Measurements from ENCODE around the gene ZMYND12. TPM values are rescaled to one million over a fixed set of nuclear protein-coding genes. Genes with fewer than 3 reads are reported as not detected.

Gene ZMYND12
- polyA plus RNA-seq, 1 of the 3 experiments (the other 2 are of a cell fraction) = 0.18 TPM

- Histone ChIP-seq H3K9me2 (no peaks in the 10 kb centered on the region), H3K4me3 (ENCODE audit: low read depth in 2 of 2, low read length in 1 of 2) (peak overlapping the region; percentile 77 to 89), H3K27me3 (ENCODE audit: insufficient read depth) (no peaks in the 10 kb centered on the region), H3K79me2 (ENCODE audit: insufficient read depth) (peaks cover 14% of the 10 kb centered on the region; the same call in 1 of the 2 replicates), H3K36me3 (replicated peaks in 1 of 2; ENCODE audit: control insufficient read depth in 1 of 2, insufficient read depth in 2 of 2, low read length in 1 of 2) (peaks cover 27 to 31% of the 10 kb centered on the region in 2 experiments), H3K4me1 (ENCODE audit: control insufficient read depth in 1 of 2, insufficient read depth in 2 of 2, low read depth in 1 of 2, low read length in 1 of 2) (peaks cover 6 to 14% of the 10 kb centered on the region in 2 experiments; a peak in 2 of 4 replicates), H3K9ac (peak overlapping the region; percentile 95), H3F3A (replicated peaks; ENCODE audit: insufficient read depth) (peaks cover 18% of the 10 kb centered on the region), H2AFZ (ENCODE audit: low read depth) (peak overlapping the region; percentile 99), H3K9me3 (no peaks in the 10 kb centered on the region), H4K20me1 (ENCODE audit: insufficient read depth) (no peaks in the 10 kb centered on the region), H3K4me2 (peak overlapping the region; percentile 96), H3K27ac (ENCODE audit: low read depth in 2 of 2, low read length in 1 of 2) (peak overlapping the region; percentile 61 to 96)
- POLR2A ChIA-PET = interaction anchor here (0.6 to 0.7 kb wide), 2 partner anchors 11 to 21 kb away, joined by 3 read pairs; no protein-coding TSS in a partner anchor
- peak; percentile 70 for DNase-seq
- no peak for TF ChIP-seq MXI1 (IDR thresholded peaks at IDR 0.05; ENCODE audit: low read depth, low read length)
- TF ChIP-seq RCOR1 (IDR thresholded peaks at IDR 0.05; ENCODE audit: low read length) = no peak
- no peak for TF ChIP-seq EP300 (IDR thresholded peaks at IDR 0.05; ENCODE audit: borderline replicate concordance in 1 of 2, low read depth in 1 of 2, low read length in 1 of 2)
- 0 out of 2 replicates have a peak, but pooled peaks have one; percentile 17 for TF ChIP-seq SIN3A (IDR thresholded peaks at IDR 0.05; ENCODE audit: borderline replicate concordance, low read depth, low read length)
- TF ChIP-seq REST (IDR thresholded peaks at IDR 0.05; ENCODE audit: low read depth, low read length) = no peak
- no peak for TF ChIP-seq NFIC (IDR thresholded peaks at IDR 0.05; ENCODE audit: borderline replicate concordance)
- TF ChIP-seq USF1 (IDR thresholded peaks at IDR 0.05; ENCODE audit: borderline replicate concordance, low read depth) = no peak
- no peak for TF ChIP-seq RXRA (IDR thresholded peaks at IDR 0.05; ENCODE audit: borderline replicate concordance, low read depth)
- no peak for TF ChIP-seq FOXM1 (IDR thresholded peaks at IDR 0.05; ENCODE audit: low read depth)
- no peak for TF ChIP-seq CHD2 (IDR thresholded peaks at IDR 0.05; ENCODE audit: low read length, partially characterized antibody)
- no peak for TF ChIP-seq TCF12 (IDR thresholded peaks at IDR 0.05)
- TF ChIP-seq ELF1 (IDR thresholded peaks at IDR 0.05) = peak; percentile 97
- TF ChIP-seq USF2 (IDR thresholded peaks at IDR 0.05; ENCODE audit: borderline replicate concordance, low read depth, low read length) = no peak
- no peak for TF ChIP-seq MAX (IDR thresholded peaks at IDR 0.05; ENCODE audit: low read depth)
- no peak for TF ChIP-seq IRF3 (IDR thresholded peaks at IDR 0.05; ENCODE audit: low read depth, low read length)
- no peak for TF ChIP-seq PBX3 (IDR thresholded peaks at IDR 0.05)
- peak; percentile 53; the same call in 1 of the 2 replicates for TF ChIP-seq GABPA (IDR thresholded peaks at IDR 0.05; ENCODE audit: low read depth)
- no peak for TF ChIP-seq RFX5 (IDR thresholded peaks at IDR 0.05; ENCODE audit: low read length)
- TF ChIP-seq TAF1 (IDR thresholded peaks at IDR 0.05; ENCODE audit: borderline replicate concordance, low read depth, low read length) = peak; percentile 46; the same call in 1 of the 2 replicates
- WGBS (ENCODE audit: low lambda C conversion rate) = 9% methylated on average over 8 of the region's 23 CpGs
- CTCF ChIA-PET = no interaction called here
Observed at GRCh38 chr1:42456754-42457089, 900 bp upstream of the ZMYND12 start.

Data from SK-N-SH (cell line).